Stimulated activated CD8-positive, alpha-beta memory T cell treated with anti-CD3 and anti-CD28 coated beads, Interleukin-4, amount 100 ng/mL, for 1 hour (primary cell): Measurements from ENCODE around the gene CYP3A5.
A peak's percentile ranks its signal among the peaks of the same experiment; 100 is the strongest.
"Not testable (repeated sequence)": the region's sequence is repeated elsewhere in the genome, so short reads cannot be mapped to it uniquely, and the experiment has no call there.

Experiments
- DNase-seq, 2 donors: peaks; one replicate each; pipeline ENCODE4 v3.0.0-alpha.2; 2020; ENCODE audit warnings: low read depth in 2 of 2, low spot score in 1 of 2

The CYP3A5 gene

GRCh38 chr7:99643464-99643863, 36.3 kb downstream of the CYP3A5 start:
- no peak for DNase-seq

- DNase-seq, result no peak
Measured at GRCh38 chr7:99642027-99642426, 37.8 kb downstream of the CYP3A5 start.

GRCh38 chr7:99639267-99639666, 40.5 kb downstream of the CYP3A5 start:
- no peak for DNase-seq

GRCh38 chr7:99638731-99639130, 41.1 kb downstream of the CYP3A5 start:
- DNase-seq, result no peak

GRCh38 chr7:99637414-99637813, 42.4 kb downstream of the CYP3A5 start:
- not testable (repeated sequence) for DNase-seq

GRCh38 chr7:99631295-99632109, 48.3 kb downstream of the CYP3A5 start:
- no peak for DNase-seq

GRCh38 chr7:99629643-99630042, 50.2 kb downstream of the CYP3A5 start:
- DNase-seq, result no peak

- no peak for DNase-seq
Measured at GRCh38 chr7:99628471-99629465, 51.0 kb downstream of the CYP3A5 start.

GRCh38 chr7:99627513-99627912, 52.3 kb downstream of the CYP3A5 start:
- DNase-seq, result no peak

GRCh38 chr7:99626661-99627060, 53.1 kb downstream of the CYP3A5 start:
- DNase-seq, result no peak

- DNase-seq, result no peak
Measured at GRCh38 chr7:99625961-99626360, 53.8 kb downstream of the CYP3A5 start.

GRCh38 chr7:99625321-99625720, 54.5 kb downstream of the CYP3A5 start:
- DNase-seq, result no peak

- DNase-seq, result peak; percentile 34 to 39
Measured at GRCh38 chr7:99624484-99624883, 55.3 kb downstream of the CYP3A5 start.

- DNase-seq, result no peak
Measured at GRCh38 chr7:99623702-99624447, 55.9 kb downstream of the CYP3A5 start.

GRCh38 chr7:99623091-99623693, 56.6 kb downstream of the CYP3A5 start:
- no peak for DNase-seq

GRCh38 chr7:99622596-99622995, 57.2 kb downstream of the CYP3A5 start:
- DNase-seq, result no peak

- no peak for DNase-seq
Measured at GRCh38 chr7:99621271-99621670, 58.5 kb downstream of the CYP3A5 start.

GRCh38 chr7:99619571-99620130, 60.1 kb downstream of the CYP3A5 start:
- DNase-seq, result no peak

GRCh38 chr7:99618726-99619125, 61.1 kb downstream of the CYP3A5 start:
- no peak for DNase-seq

- no peak for DNase-seq
Measured at GRCh38 chr7:99617192-99617781, 62.5 kb downstream of the CYP3A5 start.
